SK-N-SH treated with all-trans-retinoic acid at 6 μM for 48 hours (cell line): ENCODE results near the gene PSMD3.

Experiments used
- ATAC-seq: fragments of 200-7000 bp; cut with Tn5 transposase; 3 replicates; pipeline ENCODE4 v1.9.1; 2020; ENCODE audit warnings: mild to moderate bottlenecking, moderate library complexity
- ARNTL ChIP-seq: fragments of 450-650 bp; formaldehyde crosslinking; IDR thresholded peaks from 2 replicates; pipeline ENCODE4 v1.5.0; 2020; ENCODE audit warnings: low read depth, mild to moderate bottlenecking, moderate library complexity, borderline replicate concordance
- BACH2 ChIP-seq: fragments of 250-450 bp; sonication (Bioruptor Pico); IDR thresholded peaks from 2 replicates; pipeline ENCODE4 v1.9.0; 2021; ENCODE audit warnings: mild to moderate bottlenecking, borderline replicate concordance
- CREB5 ChIP-seq: fragments of 250-450 bp; sonication (Bioruptor Pico); IDR thresholded peaks from 2 replicates; pipeline ENCODE4 v1.5.1; 2020; ENCODE audit warnings: low read depth, mild to moderate bottlenecking, moderate library complexity
- CSDC2 ChIP-seq: fragments of 250-450 bp; sonication (Bioruptor Pico); IDR thresholded peaks from 2 replicates; pipeline ENCODE4 v1.5.0; 2020; ENCODE audit warnings: mild to moderate bottlenecking, moderate library complexity
- ESRRG ChIP-seq: fragments of 250-450 bp; sonication (Bioruptor Pico); IDR thresholded peaks from 2 replicates; pipeline ENCODE4 v1.6.1; 2021; ENCODE audit warnings: mild to moderate bottlenecking
- GLIS3 ChIP-seq: fragments of 250-450 bp; sonication (Bioruptor Pico); IDR thresholded peaks from 2 replicates; pipeline ENCODE4 v1.5.0; 2020; ENCODE audit warnings: mild to moderate bottlenecking, moderate library complexity
- ISL1 ChIP-seq: fragments of 250-450 bp; sonication (Bioruptor Pico); IDR thresholded peaks from 2 replicates; pipeline ENCODE4 v2.1.2; 2022; ENCODE audit warnings: mild to moderate bottlenecking, moderate library complexity
- OSR1 ChIP-seq: fragments of 250-450 bp; sonication (Bioruptor Pico); IDR thresholded peaks from 2 replicates; pipeline ENCODE4 v1.8.0; 2022; ENCODE audit warnings: moderate library complexity, mild to moderate bottlenecking, inconsistent platforms
- PATZ1 ChIP-seq: fragments of 250-450 bp; sonication (Bioruptor Pico); IDR thresholded peaks from 2 replicates; pipeline ENCODE4 v1.8.0; 2020; ENCODE audit warnings: mild to moderate bottlenecking, moderate library complexity, borderline replicate concordance
- POU6F1 ChIP-seq: fragments of 250-450 bp; sonication (Bioruptor Pico); IDR thresholded peaks from 2 replicates; pipeline ENCODE4 v1.8.0; 2021; ENCODE audit warnings: low read depth, mild to moderate bottlenecking, moderate library complexity, borderline replicate concordance
- PPARA ChIP-seq: fragments of 250-450 bp; sonication (Bioruptor Pico); IDR thresholded peaks from 2 replicates; pipeline ENCODE4 v1.5.0; 2020; ENCODE audit warnings: mild to moderate bottlenecking, borderline replicate concordance
- RARB ChIP-seq: fragments of 250-450 bp; sonication (Bioruptor Pico); IDR thresholded peaks from 2 replicates; pipeline ENCODE4 v1.8.0; 2021; ENCODE audit warnings: mild to moderate bottlenecking, moderate library complexity
- SNAI2 ChIP-seq: fragments of 250-450 bp; sonication (Bioruptor Pico); IDR thresholded peaks from 2 replicates; pipeline ENCODE4 v1.5.0; 2020; ENCODE audit warnings: mild to moderate bottlenecking, moderate library complexity
- TOX ChIP-seq: fragments of 250-450 bp; sonication (Bioruptor Pico); IDR thresholded peaks from 2 replicates; pipeline ENCODE4 v1.8.0; 2021; ENCODE audit warnings: mild to moderate bottlenecking, moderate library complexity, borderline replicate concordance
- ZC3H10 ChIP-seq: fragments of 250-450 bp; sonication (Bioruptor Pico); IDR thresholded peaks from 2 replicates; pipeline ENCODE4 v1.5.1; 2021; ENCODE audit warnings: mild to moderate bottlenecking, moderate library complexity
- ZFP3 ChIP-seq: fragments of 250-450 bp; sonication (Bioruptor Pico); IDR thresholded peaks from 2 replicates; pipeline ENCODE4 v1.5.0; 2020; ENCODE audit warnings: mild to moderate bottlenecking, moderate library complexity
- ZFP30 ChIP-seq: fragments of 450-650 bp; formaldehyde crosslinking; IDR thresholded peaks from 2 replicates; pipeline ENCODE4 v1.5.0; 2022; ENCODE audit warnings: mild to moderate bottlenecking, moderate library complexity
- ZNF565 ChIP-seq: fragments of 450-650 bp; formaldehyde crosslinking; conservative IDR thresholded peaks from 2 replicates; pipeline ENCODE4 v1.5.0; 2020; ENCODE audit warnings: low read depth, mild to moderate bottlenecking, moderate library complexity
- ZNF70 ChIP-seq: fragments of 450-650 bp; formaldehyde crosslinking; IDR thresholded peaks from 2 replicates; pipeline ENCODE4 v1.5.0; 2020; ENCODE audit warnings: mild to moderate bottlenecking, moderate library complexity
- ZNF8 ChIP-seq: fragments of 450-650 bp; formaldehyde crosslinking; IDR thresholded peaks from 2 replicates; pipeline ENCODE4 v1.5.0; 2020; ENCODE audit warnings: mild to moderate bottlenecking, moderate library complexity
- TF ChIP-seq, protein P1 (sequence below): fragments of 250-450 bp; sonication (Bioruptor Pico); IDR thresholded peaks from 2 replicates; pipeline ENCODE4 v1.5.0; 2020; ENCODE audit warnings: mild to moderate bottlenecking, moderate library complexity
- TF ChIP-seq, protein P2 (sequence below): fragments of 250-450 bp; sonication (Bioruptor Pico); IDR thresholded peaks from 2 replicates; pipeline ENCODE4 v1.5.1; 2021; ENCODE audit warnings: mild to moderate bottlenecking, moderate library complexity

The PSMD3 gene

DNA sequence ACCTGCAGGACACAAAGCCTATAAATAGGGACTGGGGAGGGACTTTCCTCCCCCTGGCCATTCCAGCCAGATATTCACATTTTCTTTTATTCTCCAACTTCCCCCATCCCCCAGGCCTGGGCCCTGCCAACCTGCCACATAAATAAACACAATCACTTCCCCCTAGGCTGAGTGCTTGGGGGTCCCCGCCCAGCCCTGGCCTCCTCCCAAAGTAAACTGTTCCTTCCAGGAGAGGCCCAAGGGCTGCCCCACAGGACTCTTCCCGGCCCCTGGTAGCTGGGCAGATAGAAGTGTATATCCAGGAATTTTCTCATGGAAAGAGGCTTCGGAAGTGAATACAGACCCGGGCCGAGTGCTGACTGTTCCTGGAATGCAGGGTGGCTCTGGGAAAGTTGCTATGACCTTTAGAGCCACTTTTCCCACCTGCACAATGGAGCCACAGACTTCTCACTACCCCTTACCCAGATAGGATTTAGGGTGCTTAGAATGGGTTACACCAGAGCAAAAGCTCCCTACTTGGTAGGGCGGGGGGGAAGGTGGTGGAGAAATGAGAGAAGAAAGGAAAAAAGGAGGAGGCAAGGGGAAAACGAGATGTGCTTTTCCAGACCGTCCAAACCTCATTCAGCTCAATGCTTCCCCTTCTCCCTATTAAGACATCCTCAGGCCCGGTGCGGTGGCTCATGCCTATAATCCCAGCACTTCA is 43.1 kb downstream of the PSMD3 start (continued):
- no peak for TF ChIP-seq PATZ1
- TF ChIP-seq OSR1 (CRISPR knock-in tag): no peak
- no peak for TF ChIP-seq ISL1 (CRISPR knock-in tag)

GRCh38 chr17:40024901-40025300 is 44.3 kb downstream of the PSMD3 start:
- no peak for ATAC-seq
- no peak for TF ChIP-seq BACH2 (CRISPR knock-in tag)
- no peak for TF ChIP-seq TOX
- no peak for TF ChIP-seq CREB5 (CRISPR knock-in tag)
- TF ChIP-seq ISL1 (CRISPR knock-in tag): no peak
- TF ChIP-seq ZNF565: no peak
- TF ChIP-seq ZFP3 (CRISPR knock-in tag): no peak
- TF ChIP-seq ARNTL (CRISPR knock-in tag): no peak
- TF ChIP-seq ZNF8 (CRISPR knock-in tag): no peak
- TF ChIP-seq ZFP30 (CRISPR knock-in tag): no peak
- no peak for TF ChIP-seq RARB (CRISPR knock-in tag)
- TF ChIP-seq OSR1 (CRISPR knock-in tag): no peak
- TF ChIP-seq SNAI2 (CRISPR knock-in tag): no peak
- TF ChIP-seq PATZ1: no peak
- no peak for TF ChIP-seq GLIS3 (CRISPR knock-in tag)
- TF ChIP-seq, protein P1, sequence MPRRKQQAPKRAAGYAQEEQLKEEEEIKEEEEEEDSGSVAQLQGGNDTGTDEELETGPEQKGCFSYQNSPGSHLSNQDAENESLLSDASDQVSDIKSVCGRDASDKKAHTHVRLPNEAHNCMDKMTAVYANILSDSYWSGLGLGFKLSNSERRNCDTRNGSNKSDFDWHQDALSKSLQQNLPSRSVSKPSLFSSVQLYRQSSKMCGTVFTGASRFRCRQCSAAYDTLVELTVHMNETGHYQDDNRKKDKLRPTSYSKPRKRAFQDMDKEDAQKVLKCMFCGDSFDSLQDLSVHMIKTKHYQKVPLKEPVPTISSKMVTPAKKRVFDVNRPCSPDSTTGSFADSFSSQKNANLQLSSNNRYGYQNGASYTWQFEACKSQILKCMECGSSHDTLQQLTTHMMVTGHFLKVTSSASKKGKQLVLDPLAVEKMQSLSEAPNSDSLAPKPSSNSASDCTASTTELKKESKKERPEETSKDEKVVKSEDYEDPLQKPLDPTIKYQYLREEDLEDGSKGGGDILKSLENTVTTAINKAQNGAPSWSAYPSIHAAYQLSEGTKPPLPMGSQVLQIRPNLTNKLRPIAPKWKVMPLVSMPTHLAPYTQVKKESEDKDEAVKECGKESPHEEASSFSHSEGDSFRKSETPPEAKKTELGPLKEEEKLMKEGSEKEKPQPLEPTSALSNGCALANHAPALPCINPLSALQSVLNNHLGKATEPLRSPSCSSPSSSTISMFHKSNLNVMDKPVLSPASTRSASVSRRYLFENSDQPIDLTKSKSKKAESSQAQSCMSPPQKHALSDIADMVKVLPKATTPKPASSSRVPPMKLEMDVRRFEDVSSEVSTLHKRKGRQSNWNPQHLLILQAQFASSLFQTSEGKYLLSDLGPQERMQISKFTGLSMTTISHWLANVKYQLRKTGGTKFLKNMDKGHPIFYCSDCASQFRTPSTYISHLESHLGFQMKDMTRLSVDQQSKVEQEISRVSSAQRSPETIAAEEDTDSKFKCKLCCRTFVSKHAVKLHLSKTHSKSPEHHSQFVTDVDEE (CRISPR knock-in tag): no peak
- no peak for TF ChIP-seq ESRRG (CRISPR knock-in tag)
- TF ChIP-seq ZNF70 (CRISPR knock-in tag): no peak
- TF ChIP-seq POU6F1 (CRISPR knock-in tag): no peak
- TF ChIP-seq ZC3H10: no peak
- no peak for TF ChIP-seq CSDC2 (CRISPR knock-in tag)

- ATAC-seq: no peak
- TF ChIP-seq CREB5 (CRISPR knock-in tag) (no peak), ZNF70 (CRISPR knock-in tag) (no peak), PPARA (CRISPR knock-in tag) (no peak), ARNTL (CRISPR knock-in tag) (no peak), ZNF8 (CRISPR knock-in tag) (no peak), ISL1 (CRISPR knock-in tag) (no peak), GLIS3 (CRISPR knock-in tag) (no peak), POU6F1 (CRISPR knock-in tag) (no peak), ZNF565 (no peak), OSR1 (CRISPR knock-in tag) (no peak), ZC3H10 (no peak), SNAI2 (CRISPR knock-in tag) (no peak)
- TF ChIP-seq, protein P2, sequence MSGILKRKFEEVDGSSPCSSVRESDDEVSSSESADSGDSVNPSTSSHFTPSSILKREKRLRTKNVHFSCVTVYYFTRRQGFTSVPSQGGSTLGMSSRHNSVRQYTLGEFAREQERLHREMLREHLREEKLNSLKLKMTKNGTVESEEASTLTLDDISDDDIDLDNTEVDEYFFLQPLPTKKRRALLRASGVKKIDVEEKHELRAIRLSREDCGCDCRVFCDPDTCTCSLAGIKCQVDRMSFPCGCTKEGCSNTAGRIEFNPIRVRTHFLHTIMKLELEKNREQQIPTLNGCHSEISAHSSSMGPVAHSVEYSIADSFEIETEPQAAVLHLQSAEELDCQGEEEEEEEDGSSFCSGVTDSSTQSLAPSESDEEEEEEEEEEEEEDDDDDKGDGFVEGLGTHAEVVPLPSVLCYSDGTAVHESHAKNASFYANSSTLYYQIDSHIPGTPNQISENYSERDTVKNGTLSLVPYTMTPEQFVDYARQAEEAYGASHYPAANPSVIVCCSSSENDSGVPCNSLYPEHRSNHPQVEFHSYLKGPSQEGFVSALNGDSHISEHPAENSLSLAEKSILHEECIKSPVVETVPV: no peak
- TF ChIP-seq, all 23 proteins: peak for 0
These were observed 45.0 kb downstream of the PSMD3 start for GRCh38 chr17:40025559-40025958.
